GM10248 (cell line): ENCODE measurements around the gene DRD3.

Experiments used
- CTCF ChIA-PET: fragments of 300-600 bp; sonication (Branson Sonifier 250); formaldehyde crosslinking; extraction: SDS; loops from one replicate; lab custom pipeline; 2021; ENCODE audit warnings: antibody characterized with exemption; lab: Yijun Ruan, JAX
- POLR2A ChIA-PET: fragments of 350-650 bp; sonication (Branson Sonifier 250); formaldehyde crosslinking; extraction: SDS; loops from one replicate; lab custom pipeline; 2020; ENCODE audit warnings: antibody characterized with exemption; lab: Yijun Ruan, JAX
- DNase-seq: peaks from one replicate; pipeline ENCODE4 v3.0.0; 2012; ENCODE audit errors: extremely low spot score
- CTCF ChIP-seq: IDR thresholded peaks from 2 replicates; pipeline ENCODE4 v1.5.1; 2012; ENCODE audit warnings: mild to moderate bottlenecking, low read depth; ENCODE audit errors: extremely low read depth, missing control alignments, control extremely low read depth

The DRD3 gene

GRCh38 chr3:114133947-114134346 is 44.9 kb downstream of the DRD3 start:
- DNase-seq: no peak
- ChIA-PET CTCF (interaction anchor here (0.7 kb wide), 1 partner anchor 486 kb away, joined by 3 read pairs; no protein-coding TSS in a partner anchor), POLR2A (no interaction called here)
- no peak for TF ChIP-seq CTCF

GRCh38 chr3:114132500-114132899 is 46.4 kb downstream of the DRD3 start:
- CTCF ChIA-PET: no interaction called here
- DNase-seq: no peak
- POLR2A ChIA-PET: no interaction called here
- TF ChIP-seq CTCF: no peak

GRCh38 chr3:114128826-114129225 is 50.0 kb downstream of the DRD3 start:
- ChIA-PET CTCF (no interaction called here), POLR2A (no interaction called here)
- DNase-seq: no peak
- TF ChIP-seq CTCF: no peak

- DNase-seq: no peak
- CTCF ChIA-PET: no interaction called here
- no peak for TF ChIP-seq CTCF
- POLR2A ChIA-PET: no interaction called here
These were observed 50.6 kb downstream of the DRD3 start for GRCh38 chr3:114128231-114128630.

- no peak for DNase-seq
- CTCF ChIA-PET: interaction anchor here (0.9 kb wide), 1 partner anchor 15 kb away, joined by 3 read pairs; no protein-coding TSS in a partner anchor
- TF ChIP-seq CTCF: no peak
- POLR2A ChIA-PET: no interaction called here
These were observed 51.3 kb downstream of the DRD3 start for GRCh38 chr3:114127517-114127916.

GRCh38 chr3:114126461-114126860 is 52.4 kb downstream of the DRD3 start:
- no peak for DNase-seq
- no peak for TF ChIP-seq CTCF
- ChIA-PET POLR2A (no interaction called here), CTCF (interaction anchor here (0.9 kb wide), 1 partner anchor 18 kb away, joined by 3 read pairs; no protein-coding TSS in a partner anchor)
